A549 treated with AZD2906 at 1 μM for 4 hours (cell line): ENCODE measurements around the gene SERINC2. TPM values are rescaled to one million over a fixed set of nuclear protein-coding genes. Genes with fewer than 3 reads are reported as not detected.

ENCODE experiments used
- total RNA-seq: library from RNA; stranded (reverse); fragments of 200-300 nt; extraction: Qiagen RNA extraction; gene quantifications from 5 replicates; pipeline ENCODE4 v1.2.3, GENCODE V29; 2022

Gene SERINC2
- total RNA-seq = 18.8 to 32.8 TPM (median 29.6 TPM) in 5 replicates

DNA sequence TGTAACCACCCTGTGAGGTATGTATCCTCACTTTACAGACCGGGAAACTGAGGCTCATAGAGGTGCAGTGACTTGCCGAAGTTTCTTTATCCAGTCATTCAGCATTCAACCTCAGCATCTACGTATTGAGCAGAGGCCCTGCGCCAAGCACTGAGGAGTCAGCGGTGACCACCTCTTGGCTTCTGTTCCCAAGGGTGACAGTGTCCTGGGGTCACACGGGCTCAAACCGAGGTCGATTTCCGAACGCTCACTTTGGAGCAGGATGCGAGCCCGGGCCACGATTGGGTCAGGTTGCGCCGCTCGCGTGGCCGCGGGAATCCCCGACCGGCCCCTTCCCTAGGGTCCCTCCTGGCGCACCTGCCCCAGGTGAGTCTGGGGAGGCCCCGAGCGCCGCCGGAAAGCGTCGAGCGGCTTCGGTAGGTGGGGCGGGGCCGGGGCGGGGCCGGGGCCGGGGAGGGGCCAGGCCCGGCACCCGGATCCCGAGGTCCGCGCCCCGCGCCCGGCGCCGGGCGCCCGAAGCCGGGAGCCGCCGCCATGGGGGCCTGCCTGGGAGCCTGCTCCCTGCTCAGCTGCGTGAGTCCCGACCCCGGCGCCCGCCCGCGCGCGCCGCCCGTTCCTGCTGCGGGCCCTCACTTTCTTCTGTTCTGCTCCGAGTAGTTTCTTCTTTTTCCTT lies at the start of gene SERINC2:
Gene SERINC2, plus strand, starts transcription at position 482 of the 673 bp plus-strand sequence. Its CDS starts 53 bp downstream, at position 535.

DNA sequence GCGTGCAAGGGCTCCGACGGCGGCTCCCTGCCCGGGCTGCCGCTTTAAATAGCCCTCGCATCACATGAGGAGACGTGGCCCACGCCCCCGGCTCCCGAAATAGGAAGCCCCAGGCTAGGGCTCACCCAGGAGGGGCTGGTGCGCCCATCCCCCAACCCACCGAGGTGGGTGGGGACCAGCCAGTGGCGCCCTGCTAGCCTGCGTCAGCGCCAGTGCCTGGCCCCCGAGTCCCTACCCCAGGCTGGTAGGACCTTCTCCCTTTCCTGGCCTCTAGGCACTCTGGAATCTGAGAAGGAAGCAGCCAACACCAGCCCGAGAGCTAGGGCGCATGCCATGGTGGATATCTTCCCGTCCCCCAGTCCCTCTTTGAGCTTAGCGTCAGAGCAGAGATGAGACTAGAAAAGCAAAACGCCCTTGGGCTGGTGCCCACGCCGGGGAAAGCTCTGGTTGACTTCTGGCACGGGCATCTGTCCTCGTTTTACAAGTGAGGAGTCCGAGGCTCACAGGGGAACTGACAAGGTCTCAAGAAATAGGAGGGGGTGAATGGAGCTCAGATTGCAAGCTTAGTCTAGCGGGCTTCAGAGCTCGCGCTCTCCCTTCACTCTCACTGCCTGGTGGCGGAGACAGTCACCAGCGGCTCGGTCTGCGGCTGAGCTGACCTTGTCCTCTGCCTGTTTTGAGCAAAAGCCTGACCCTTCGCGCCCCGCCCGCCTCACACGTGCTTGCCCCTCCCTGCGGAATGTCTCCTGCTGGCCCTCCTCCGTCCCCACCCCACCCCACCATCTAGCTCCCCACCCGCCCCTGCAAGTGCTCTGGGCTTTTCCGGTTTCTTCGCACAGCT lies 39.7 kb upstream of the SERINC2 start, which contains the start of gene FABP3:
Gene FABP3, minus strand, starts transcription at position 21 of the 841 bp plus-strand sequence. CDS start 62 bp downstream, outside the sequence.

Other genes starting within 250 kb of the SERINC2 start
- 0.85 to 1.2 TPM (median 1.0 TPM) in 5 replicates for gene NKAIN1, start 173.3 kb upstream of the SERINC2 start, total RNA-seq
- 38.1 to 41.8 TPM (median 39.0 TPM) in 5 replicates for gene SNRNP40, start 116.4 kb upstream of the SERINC2 start, total RNA-seq
- gene ZCCHC17, start 116.2 kb upstream of the SERINC2 start, total RNA-seq = 21.4 to 25.5 TPM (median 23.0 TPM) in 5 replicates
- not detected in 5 replicates for gene FABP3, start 40.1 kb upstream of the SERINC2 start, total RNA-seq
- 0.31 to 0.72 TPM (median 0.55 TPM) in 5 replicates for gene TINAGL1, start 163.3 kb downstream of the SERINC2 start, total RNA-seq
- 0.09 TPM in 1 of 5 replicates, not detected in the others for gene HCRTR1, start 204.5 kb downstream of the SERINC2 start, total RNA-seq
- gene PEF1, start 231.7 kb downstream of the SERINC2 start, total RNA-seq = 43.2 to 46.6 TPM (median 45.3 TPM) in 5 replicates